Right cardiac atrium (tissue), 5 donors: ENCODE results near the gene TBRG4. TPM values are rescaled to one million over a fixed set of nuclear protein-coding genes. Genes with fewer than 3 reads are reported as not detected.

Experiments used
- ATAC-seq, 2 donors: fragments of 200-7000 bp; cut with Tn5 transposase; one replicate each; pipeline versions ENCODE4 v1.8.0 to v1.9.1; 2020; ENCODE audit warnings: moderate library complexity in 2 of 2, mild to moderate bottlenecking in 1 of 2
- DNase-seq, 3 donors: peaks; one replicate each; pipeline ENCODE4 v3.0.0-alpha.2; 2020
- H3K27ac ChIP-seq: one replicate; pipeline ENCODE4 v1.5.1; 2013; ENCODE audit warnings: mild to moderate bottlenecking, low read length, control low read depth, moderate library complexity
- H3K27me3 ChIP-seq: one replicate; pipeline ENCODE4 v1.6.1; 2013; ENCODE audit not compliant: control insufficient read depth, insufficient read depth
- H3K4me1 ChIP-seq: one replicate; pipeline ENCODE4 v1.6.1; 2013; ENCODE audit warnings: low read length; ENCODE audit not compliant: control insufficient read depth, insufficient read depth
- H3K4me3 ChIP-seq: one replicate; pipeline ENCODE4 v1.5.1; 2013; ENCODE audit warnings: low read length, control low read depth
- H3K9me3 ChIP-seq: one replicate; pipeline ENCODE4 v1.6.1; 2013; ENCODE audit warnings: low read length; ENCODE audit not compliant: control insufficient read depth
- WGBS: extraction: QIAGEN DNeasy Blood & Tissue Kit; methylation state at CpG from one replicate; pipeline ENCODE4 v1.1.7; 2013; 5-methylcytosine and 5-hydroxymethylcytosine counted together
- intact Hi-C, 4 donors: fragments of 100-400 bp; cut with DNase I; formaldehyde crosslinking; loops; one replicate each; pipeline versions ENCODE4 v1.11.0 to v1.14.0; 2022 to 2023
- polyA plus RNA-seq: library from polyadenylated mRNA; stranded (reverse); fragments of 200-250 nt; gene quantifications from one replicate; pipeline ENCODE4 v1.2.3, GENCODE V29; 2013
- total RNA-seq, 4 donors: library from RNA; stranded (reverse); fragmentation: NEBNext Ultra II Directional; extraction: Animal tissue kit (Norgen Biotek cat#: 25700); gene quantifications; one replicate each; pipeline ENCODE4 v1.2.1, GENCODE V29; 2021
- donor health status: healthy with polysubstance abuse.
- donor health status: DM: no; HTN: yes; CAD: no.
- donor health status: DM: no; HTN: no; CAD: no.
- donor health status: DM: no; HTN: yes; CAD: no; lungs with severe emphysema.
- donor health status: DM: yes; HTN: yes; CAD: no.

The TBRG4 gene
- total and polyA plus RNA-seq, 5 donors: 46.2 to 68.1 (median 55.0) TPM

DNA sequence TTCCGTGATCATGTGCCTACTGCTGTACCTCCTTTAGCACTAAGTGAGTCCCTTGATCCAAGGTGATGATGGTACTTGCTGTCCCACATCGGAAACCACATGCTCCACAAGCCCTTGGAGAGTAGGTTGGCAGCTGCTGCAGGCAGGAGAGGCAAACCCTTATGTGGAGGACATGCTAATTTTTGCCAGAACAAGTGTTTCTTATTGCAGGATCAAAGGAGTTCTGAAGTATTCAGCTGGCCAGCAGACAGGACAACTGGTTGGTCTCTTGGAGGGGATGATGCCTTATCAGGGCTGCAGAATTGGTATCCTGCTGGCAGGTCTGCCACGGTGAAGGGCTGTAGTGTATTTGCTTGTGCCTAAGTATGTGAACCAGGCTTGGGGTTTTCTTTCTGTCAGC is 59.5 kb downstream of the TBRG4 start:
- intact Hi-C loops: no loop called here
- WGBS: 77% methylated on average over 3 of the region's 3 CpGs
- H3K9me3 ChIP-seq: no peaks in the 10 kb centered on the region
- H3K27ac ChIP-seq: no peak overlapping the region
- H3K27me3 ChIP-seq: no peaks in the 10 kb centered on the region
- no peak for DNase-seq
- ATAC-seq: peak in 1 of 2 donors; percentile 46
- no peaks in the 10 kb centered on the region for H3K4me1 ChIP-seq
- H3K4me3 ChIP-seq: no peak overlapping the region

- ATAC-seq (no peak), DNase-seq (no peak)
- intact Hi-C loops: no loop called here
- Histone ChIP-seq H3K27ac (no peak overlapping the region), H3K4me1 (no peaks in the 10 kb centered on the region), H3K9me3 (no peaks in the 10 kb centered on the region), H3K27me3 (no peaks in the 10 kb centered on the region), H3K4me3 (no peak overlapping the region)
- 97% methylated on average over 2 of the region's 2 CpGs for WGBS
Observed at GRCh38 chr7:45050198-45050597, 61.3 kb downstream of the TBRG4 start.

Other genes with a start within 250 kb of the TBRG4 start
- gene PURB, start 226.2 kb downstream of the TBRG4 start, total RNA-seq: 10 to 100 TPM; 13.5 to 22.4 (median 14.8) TPM
- gene PURB, start 226.2 kb downstream of the TBRG4 start, polyA plus RNA-seq: 6.9 TPM
- gene MYO1G, start 132.7 kb downstream of the TBRG4 start, total RNA-seq: 1 to 10 TPM in 3 of 4 donors, under 1 TPM in 1; 0.91 to 3.0 (median 2.2) TPM
- gene MYO1G, start 132.7 kb downstream of the TBRG4 start, polyA plus RNA-seq: 0.70 TPM
- gene CCM2, start 111.5 kb downstream of the TBRG4 start, total RNA-seq: 10 to 100 TPM; 26.4 to 37.0 (median 32.4) TPM
- 32.8 TPM for gene CCM2, start 111.5 kb downstream of the TBRG4 start, polyA plus RNA-seq
- 1 to 10 TPM; 4.5 to 6.5 (median 5.0) TPM for gene NACAD, start 22.7 kb downstream of the TBRG4 start, total RNA-seq
- 3.2 TPM for gene NACAD, start 22.7 kb downstream of the TBRG4 start, polyA plus RNA-seq
- 10 to 100 TPM; 22.2 to 45.5 (median 32.4) TPM for gene RAMP3, start 46.1 kb upstream of the TBRG4 start, total RNA-seq
- gene RAMP3, start 46.1 kb upstream of the TBRG4 start, polyA plus RNA-seq: 58.4 TPM